K562 (cell line): Measurements from ENCODE around the gene HPX. TPM values are rescaled to one million over a fixed set of nuclear protein-coding genes. Genes with fewer than 3 reads are reported as not detected.

Experiments
- CUX1 ChIP-seq: fragments of 200-800 bp; sonication (Bioruptor generic); IDR thresholded peaks from 2 replicates; pipeline ENCODE4 v1.6.1; 2016; ENCODE audit warnings: missing genetic modification characterization, missing compliant biosample characterization
- DMBX1 ChIP-seq: fragments of 250-450 bp; sonication (Bioruptor Pico); IDR thresholded peaks from 2 replicates; pipeline ENCODE4 v1.8.0; 2022; ENCODE audit warnings: inconsistent platforms, mild to moderate bottlenecking, moderate library complexity, borderline replicate concordance
- NELFE ChIP-seq: IDR thresholded peaks from 2 replicates; pipeline ENCODE4 v1.6.1; 2011; ENCODE audit warnings: mild to moderate bottlenecking; ENCODE audit not compliant: insufficient read depth, insufficient read length
- PHB ChIP-seq: fragments of 250-450 bp; sonication (Bioruptor Pico); IDR thresholded peaks from 2 replicates; pipeline ENCODE4 v1.5.0; 2021
- RBBP5 ChIP-seq: fragments of 200-600 bp; sonication (generic); IDR thresholded peaks from 2 replicates; pipeline ENCODE4 v1.6.1; 2012; ENCODE audit warnings: borderline replicate concordance, mild to moderate bottlenecking, low read length, control low read depth, inconsistent platforms; ENCODE audit not compliant: insufficient read depth, poor library complexity, severe bottlenecking
- ZNF561 ChIP-seq: fragments of 450-650 bp; formaldehyde crosslinking; conservative IDR thresholded peaks from 2 replicates; pipeline ENCODE4 v1.4.0; 2020; ENCODE audit warnings: mild to moderate bottlenecking, moderate library complexity
- ZNF740 ChIP-seq, 3 experiments: fragments of 200-800 bp in 1 of 3; sonication (Bioruptor generic) in 1 of 3; sonication (generic) in 1 of 3; formaldehyde crosslinking in 1 of 3; IDR thresholded peaks; 2 replicates each; pipeline versions ENCODE4 v1.6.1 to v1.8.0; 2016 to 2022; ENCODE audit warnings: mild to moderate bottlenecking in 2 of 3, missing compliant biosample characterization in 2 of 3, missing genetic modification characterization in 2 of 3, missing genetic modification reagents in 1 of 3
- polyA plus RNA-seq, 8 experiments: library from polyadenylated mRNA; depleted of rRNA in 4 of 8; stranded (reverse) in 5 of 8; unstranded in 3 of 8; fragments of >200 nt; fragmentation: Nextera tagmentation in 2 of 8; fragmentation: Illumina TruSeq in 1 of 8; extraction: Ambion mirVana in 2 of 8; extraction: Trizol in 1 of 8; gene quantifications; 2 replicates each; pipeline versions ENCODE4 v1.2.1 to v1.2.3, GENCODE V29; 2011 to 2014; ENCODE audit warnings: inconsistent platforms in 1 of 8, missing spikeins in 1 of 8
- total RNA-seq, 7 experiments: library from RNA; depleted of rRNA in 6 of 7; stranded (reverse); fragments of >200 nt in 6 of 7; fragmentation: Illumina TruSeq in 2 of 7; extraction: Trizol in 2 of 7; gene quantifications; 2 replicates each; pipeline versions ENCODE4 v1.2.1 to v1.2.3, GENCODE V29; 2011 to 2021; ENCODE audit warnings: low replicate concordance in 1 of 7

HPX gene
- total and polyA plus RNA-seq, 9 of the 15 experiments (the other 6 are each of a cell fraction or from before 2014, with no cell fraction given) = 0.12 to 1.2 (median 0.49) TPM; not detected in 1

- TF ChIP-seq ZNF740 (CRISPR knock-in tag; IDR thresholded peaks at IDR 0.05) = no peak
- TF ChIP-seq ZNF740 (tag; IDR thresholded peaks at IDR 0.05) = no peak
- no peak for TF ChIP-seq CUX1 (CRISPR knock-in tag)
- TF ChIP-seq RBBP5 = no peak
- TF ChIP-seq ZNF561 (CRISPR knock-in tag) = no peak
- TF ChIP-seq NELFE = no peak
- no peak for TF ChIP-seq DMBX1 (CRISPR knock-in tag)
- TF ChIP-seq PHB (CRISPR knock-in tag) = no peak
Measured at GRCh38 chr11:6411594-6412031, 29.2 kb downstream of the HPX start (continued).
